ENCODE results near the gene IL11. TPM values are rescaled to one million over a fixed set of nuclear protein-coding genes. Genes with fewer than 3 reads are reported as not detected.

Gene IL11
- total RNA-seq, 4 donors from 2014 or later: 0.48 TPM; not detected in 3

- WGBS, 2 donors (ENCODE audit: low coverage in 1 of 2): 75% methylated on average over 9 of the region's 9 CpGs; no CpG with 5 or more reads in 1 of the 2 donors
- H3K36me3 ChIP-seq: peaks cover 0 to 4% (median 0%) of the 10 kb centered on the region in 4 donors
- no peak for TF ChIP-seq EP300 (IDR thresholded peaks at IDR 0.05; ENCODE audit: low read depth)
- no peaks in the 10 kb centered on the region for H3K9me3 ChIP-seq
- no peak overlapping the region for H3K4me3 ChIP-seq
- peaks cover 6 to 34% (median 20%) of the 10 kb centered on the region in 4 donors for H3K4me1 ChIP-seq
- H3K27ac ChIP-seq: no peak overlapping the region
- intact Hi-C loops (cut with DNase I; ENCODE audit: low total_unique reads) (no loop called here), in situ Hi-C loops (cut with MboI; ENCODE audit: low pct_ligation_motif_present in 1 of 4, low pct_unique_long_range_greater_than_20kb in 1 of 4, low sequenced_read_pairs in 3 of 4) (no loop called here)
- no peak for DNase-seq
- no peaks in the 10 kb centered on the region for H3K27me3 ChIP-seq
Measured at GRCh38 chr19:55344444-55344843, 25.8 kb downstream of the IL11 start.

- intact Hi-C loops (cut with DNase I; ENCODE audit: low total_unique reads) (loop anchor here (2.0 kb wide), 1 partner anchor 65 kb away; the partner anchor contains the start of gene UBE2S), in situ Hi-C loops (cut with MboI; ENCODE audit: low pct_ligation_motif_present in 1 of 4, low pct_unique_long_range_greater_than_20kb in 1 of 4, low sequenced_read_pairs in 3 of 4) (no loop called here)
- DNase-seq: no peak
- Histone ChIP-seq H3K9me3 (no peaks in the 10 kb centered on the region), H3K27ac (no peak overlapping the region), H3K4me3 (peak overlapping the region in 1 of 4 donors; percentile 96), H3K27me3 (no peaks in the 10 kb centered on the region), H3K4me1 (peaks cover 6 to 43% (median 27%) of the 10 kb centered on the region in 4 donors), H3K36me3 (no peaks in the 10 kb centered on the region)
- 87 to 100% methylated on average over 2 to 50 of the region's 50 CpGs for WGBS, 2 donors (ENCODE audit: low coverage in 1 of 2)
- TF ChIP-seq, protein P1, sequence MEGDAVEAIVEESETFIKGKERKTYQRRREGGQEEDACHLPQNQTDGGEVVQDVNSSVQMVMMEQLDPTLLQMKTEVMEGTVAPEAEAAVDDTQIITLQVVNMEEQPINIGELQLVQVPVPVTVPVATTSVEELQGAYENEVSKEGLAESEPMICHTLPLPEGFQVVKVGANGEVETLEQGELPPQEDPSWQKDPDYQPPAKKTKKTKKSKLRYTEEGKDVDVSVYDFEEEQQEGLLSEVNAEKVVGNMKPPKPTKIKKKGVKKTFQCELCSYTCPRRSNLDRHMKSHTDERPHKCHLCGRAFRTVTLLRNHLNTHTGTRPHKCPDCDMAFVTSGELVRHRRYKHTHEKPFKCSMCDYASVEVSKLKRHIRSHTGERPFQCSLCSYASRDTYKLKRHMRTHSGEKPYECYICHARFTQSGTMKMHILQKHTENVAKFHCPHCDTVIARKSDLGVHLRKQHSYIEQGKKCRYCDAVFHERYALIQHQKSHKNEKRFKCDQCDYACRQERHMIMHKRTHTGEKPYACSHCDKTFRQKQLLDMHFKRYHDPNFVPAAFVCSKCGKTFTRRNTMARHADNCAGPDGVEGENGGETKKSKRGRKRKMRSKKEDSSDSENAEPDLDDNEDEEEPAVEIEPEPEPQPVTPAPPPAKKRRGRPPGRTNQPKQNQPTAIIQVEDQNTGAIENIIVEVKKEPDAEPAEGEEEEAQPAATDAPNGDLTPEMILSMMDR (IDR thresholded peaks at IDR 0.05): no peak
- TF ChIP-seq POLR2AphosphoS5 (IDR thresholded peaks at IDR 0.05): no peak
- TF ChIP-seq POLR2A (IDR thresholded peaks at IDR 0.05): no peak
- TF ChIP-seq EP300 (IDR thresholded peaks at IDR 0.05; ENCODE audit: low read depth): no peak
Measured at GRCh38 chr19:55341595-55342531, 28.4 kb downstream of the IL11 start.

GRCh38 chr19:55341171-55341588 lies 29.1 kb downstream of the IL11 start:
- intact Hi-C loops (cut with DNase I; ENCODE audit: low total_unique reads): loop anchor here (2.0 kb wide), 1 partner anchor 66 kb away; the partner anchor contains the start of gene UBE2S
- Histone ChIP-seq H3K27me3 (no peaks in the 10 kb centered on the region), H3K9me3 (no peaks in the 10 kb centered on the region), H3K36me3 (no peaks in the 10 kb centered on the region), H3K4me3 (peak overlapping the region; percentile 20 to 96 (median 81)), H3K27ac (peak overlapping the region; percentile 83 to 99 (median 96)), H3K4me1 (peaks cover 6 to 43% (median 27%) of the 10 kb centered on the region in 4 donors)
- in situ Hi-C loops (cut with MboI; ENCODE audit: low pct_ligation_motif_present in 1 of 4, low pct_unique_long_range_greater_than_20kb in 1 of 4, low sequenced_read_pairs in 3 of 4): no loop called here
- TF ChIP-seq EP300 (IDR thresholded peaks at IDR 0.05; ENCODE audit: low read depth) (no peak), POLR2AphosphoS5 (IDR thresholded peaks at IDR 0.05) (peak in 1 of 3 donors; percentile 52)
- 3% methylated on average over 12 of the region's 15 CpGs; no CpG with 5 or more reads in 1 of the 2 donors for WGBS, 2 donors (ENCODE audit: low coverage in 1 of 2)
- DNase-seq: peak; percentile 87

- H3K4me1 ChIP-seq: peaks cover 6 to 39% (median 23%) of the 10 kb centered on the region in 4 donors
- H3K27me3 ChIP-seq: no peaks in the 10 kb centered on the region
- WGBS, 2 donors (ENCODE audit: low coverage in 1 of 2): 0 to 1% methylated on average over 2 to 24 of the region's 24 CpGs
- peak; percentile 43 for DNase-seq
- H3K36me3 ChIP-seq: no peaks in the 10 kb centered on the region
- H3K9me3 ChIP-seq: no peaks in the 10 kb centered on the region
- H3K4me3 ChIP-seq: peak overlapping the region; percentile 20 to 96 (median 81)
- intact Hi-C loops (cut with DNase I; ENCODE audit: low total_unique reads) (loop anchor here (2.0 kb wide), 1 partner anchor 66 kb away; the partner anchor contains the start of gene UBE2S), in situ Hi-C loops (cut with MboI; ENCODE audit: low pct_ligation_motif_present in 1 of 4, low pct_unique_long_range_greater_than_20kb in 1 of 4, low sequenced_read_pairs in 3 of 4) (no loop called here)
- peak overlapping the region; percentile 83 to 99 (median 96) for H3K27ac ChIP-seq
- TF ChIP-seq EP300 (IDR thresholded peaks at IDR 0.05; ENCODE audit: low read depth): no peak
- TF ChIP-seq, protein P1 (IDR thresholded peaks at IDR 0.05): peak in 2 of 5 experiments; percentile 8 to 10
Measured at GRCh38 chr19:55340784-55341147, 29.5 kb downstream of the IL11 start.

Measured in transverse colon (tissue), 4 donors.